Neural cell (in vitro differentiated cells): Measurements from ENCODE around the gene FGF11. TPM values are rescaled to one million over a fixed set of nuclear protein-coding genes. Genes with fewer than 3 reads are reported as not detected.

ENCODE experiments used
- H2AFZ ChIP-seq: fragments of 200-600, 300-800 bp; sonication (generic), shearing (Covaris generic); 2 replicates; pipeline ENCODE4 v1.6.0; 2014; ENCODE audit warnings: low read depth, mild to moderate bottlenecking, antibody characterized with exemption, low read length, moderate library complexity
- H3F3A ChIP-seq: fragments of 200-600 bp; shearing (Covaris generic); 2 replicates; pipeline ENCODE4 v1.6.1; 2016; ENCODE audit warnings: mild to moderate bottlenecking, moderate library complexity, mixed read lengths, antibody characterized with exemption, low read length; ENCODE audit not compliant: insufficient read depth, poor library complexity, severe bottlenecking
- H3K27ac ChIP-seq: fragments of 200-600, 300-800 bp; sonication (generic), shearing (Covaris generic); 2 replicates; pipeline ENCODE4 v1.5.1; 2014; ENCODE audit warnings: mild to moderate bottlenecking, low read length, moderate library complexity
- H3K27me3 ChIP-seq: fragments of 300-800, 200-600 bp; sonication (generic), shearing (Covaris generic); 2 replicates; pipeline ENCODE4 v1.6.0; 2014; ENCODE audit warnings: mild to moderate bottlenecking, low read depth, low read length, moderate library complexity; ENCODE audit not compliant: insufficient read depth
- H3K36me3 ChIP-seq: fragments of 300-800, 200-600 bp; sonication (generic), shearing (Covaris generic); 2 replicates; pipeline ENCODE4 v1.5.1; 2014; ENCODE audit warnings: mild to moderate bottlenecking, antibody characterized with exemption, low read length, moderate library complexity; ENCODE audit not compliant: insufficient read depth
- H3K4me2 ChIP-seq: fragments of 300-800, 200-600 bp; sonication (generic), shearing (Covaris generic); 2 replicates; pipeline ENCODE4 v1.6.0; 2014; ENCODE audit warnings: mild to moderate bottlenecking, low read length
- H3K4me3 ChIP-seq: fragments of 300-800, 200-600 bp; sonication (generic), shearing (Covaris generic); 2 replicates; pipeline ENCODE4 v1.5.1; 2014; ENCODE audit warnings: mild to moderate bottlenecking, low read length, moderate library complexity
- H3K79me2 ChIP-seq: fragments of 200-600 bp; shearing (Covaris generic); replicated peaks from 2 replicates; pipeline ENCODE4 v1.6.0; 2014; ENCODE audit warnings: mild to moderate bottlenecking, low read length, moderate library complexity; ENCODE audit not compliant: insufficient read depth
- H3K9ac ChIP-seq: fragments of 300-800, 200-600 bp; sonication (generic), shearing (Covaris generic); 2 replicates; pipeline ENCODE4 v1.6.1; 2016; ENCODE audit warnings: mild to moderate bottlenecking, low read length, mixed read lengths
- H3K9me2 ChIP-seq: fragments of 200-600 bp; shearing (Covaris generic); 2 replicates; pipeline ENCODE4 v1.6.1; 2016; ENCODE audit warnings: mild to moderate bottlenecking, low read length, mixed read lengths; ENCODE audit not compliant: insufficient read depth
- H3K9me3 ChIP-seq: fragments of 200-600, 300-800 bp; sonication (generic), shearing (Covaris generic); 2 replicates; pipeline ENCODE4 v1.6.1; 2016; ENCODE audit warnings: mild to moderate bottlenecking, mixed run types, low read length, moderate library complexity, mixed read lengths
- H4K20me1 ChIP-seq: fragments of 200-600 bp; shearing (Covaris generic); 2 replicates; pipeline ENCODE4 v1.6.1; 2016; ENCODE audit warnings: mild to moderate bottlenecking, mixed run types; ENCODE audit not compliant: insufficient read depth
- CTCF ChIP-seq: fragments of 450-650 bp; IDR thresholded peaks from 2 replicates; pipeline ENCODE4 v1.5.1; 2014; ENCODE audit warnings: antibody characterized with exemption, mild to moderate bottlenecking, moderate library complexity; ENCODE audit not compliant: poor library complexity, severe bottlenecking
- EP300 ChIP-seq: fragments of 450-650 bp; conservative IDR thresholded peaks from 2 replicates; pipeline ENCODE4 v1.6.1; 2014; ENCODE audit warnings: antibody characterized with exemption, mild to moderate bottlenecking, moderate library complexity; ENCODE audit not compliant: poor library complexity, severe bottlenecking
- EZH2 ChIP-seq: fragments of 200-600, 300-800 bp; shearing (Covaris generic), sonication (generic); IDR thresholded peaks from 2 replicates; pipeline ENCODE4 v1.6.1; 2014; ENCODE audit warnings: antibody characterized with exemption, low read length, borderline replicate concordance, mild to moderate bottlenecking; ENCODE audit not compliant: insufficient read depth, poor library complexity, severe bottlenecking
- MXI1 ChIP-seq: fragments of 450-650 bp; conservative IDR thresholded peaks from 2 replicates; pipeline ENCODE4 v1.6.1; 2014; ENCODE audit warnings: antibody characterized with exemption, mild to moderate bottlenecking; ENCODE audit not compliant: poor library complexity, severe bottlenecking
- POLR2AphosphoS5 ChIP-seq: IDR thresholded peaks from 2 replicates; pipeline ENCODE4 v1.6.1; 2012
- RAD21 ChIP-seq: fragments of 450-650 bp; conservative IDR thresholded peaks from 2 replicates; pipeline ENCODE4 v1.6.1; 2014; ENCODE audit warnings: antibody characterized with exemption, mild to moderate bottlenecking, moderate library complexity
- REST ChIP-seq: IDR thresholded peaks from 2 replicates; pipeline ENCODE4 v1.6.1; 2012; ENCODE audit warnings: borderline replicate concordance
- SMC3 ChIP-seq: fragments of 450-650 bp; conservative IDR thresholded peaks from 2 replicates; pipeline ENCODE4 v1.6.1; 2014; ENCODE audit warnings: antibody characterized with exemption, mild to moderate bottlenecking, moderate library complexity; ENCODE audit not compliant: poor library complexity
- TAF1 ChIP-seq: IDR thresholded peaks from 2 replicates; pipeline ENCODE4 v1.6.1; 2012; ENCODE audit warnings: low read depth
- polyA plus RNA-seq: library from polyadenylated mRNA; depleted of rRNA; stranded (reverse); fragments of >200 nt; gene quantifications from 2 replicates; pipeline ENCODE4 v1.2.3, GENCODE V29; 2014

The FGF11 gene
- polyA plus RNA-seq, 1 donor from 2014 or later: 16.4 TPM

- Histone ChIP-seq H3K9me2 (no peaks in the 10 kb centered on the region), H3K27me3 (peaks cover 40% of the 10 kb centered on the region), H3K4me2 (peak overlapping the region; percentile 79), H3K9me3 (no peaks in the 10 kb centered on the region), H3K79me2 (no peaks in the 10 kb centered on the region), H3K4me3 (peak overlapping the region; percentile 85), H2AFZ (peak overlapping the region; percentile 47), H4K20me1 (no peaks in the 10 kb centered on the region), H3F3A (peaks cover 4% of the 10 kb centered on the region), H3K9ac (peak overlapping the region; percentile 97), H3K36me3 (no peaks in the 10 kb centered on the region), H3K27ac (peak overlapping the region; percentile 99)
- TF ChIP-seq EZH2 (no peak), MXI1 (no peak), CTCF (peak; percentile 42), REST (no peak), POLR2AphosphoS5 (no peak), TAF1 (no peak), RAD21 (no peak), EP300 (peak; percentile 26), SMC3 (no peak)
These were observed 1.5 kb downstream of the FGF11 start for GRCh38 chr17:7440834-7441195.

- Histone ChIP-seq H3K27me3 (peaks cover 40% of the 10 kb centered on the region), H3K9ac (peak overlapping the region; percentile 97), H3K79me2 (no peaks in the 10 kb centered on the region), H3K4me3 (peak overlapping the region; percentile 85), H3K4me2 (peak overlapping the region; percentile 79), H3K36me3 (no peaks in the 10 kb centered on the region), H2AFZ (no peak overlapping the region), H3F3A (peaks cover 4% of the 10 kb centered on the region), H3K9me3 (no peaks in the 10 kb centered on the region), H4K20me1 (no peaks in the 10 kb centered on the region), H3K27ac (peak overlapping the region; percentile 99), H3K9me2 (no peaks in the 10 kb centered on the region)
- TF ChIP-seq CTCF (no peak), SMC3 (peak; percentile 31), REST (peak; percentile 99), RAD21 (no peak), POLR2AphosphoS5 (no peak), MXI1 (no peak), EP300 (no peak), EZH2 (no peak), TAF1 (peak; percentile 9)
These were observed 2.0 kb downstream of the FGF11 start for GRCh38 chr17:7441266-7441665.
